H9 (cell line): ENCODE results near the gene VAMP8. TPM values are rescaled to one million over a fixed set of nuclear protein-coding genes. Genes with fewer than 3 reads are reported as not detected.

ENCODE experiments used
- DNase-seq: peaks from one replicate; pipeline ENCODE4 v3.0.0-alpha.2; 2017
- H2AFZ ChIP-seq: one replicate; pipeline ENCODE4 v1.6.1; 2013; ENCODE audit warnings: mild to moderate bottlenecking, low read length, control low read depth, moderate library complexity
- H2AK5ac ChIP-seq: 2 replicates; pipeline ENCODE4 v1.6.1; 2013; ENCODE audit warnings: low read length, control low read depth, mixed read lengths; ENCODE audit not compliant: insufficient read length
- H2BK120ac ChIP-seq: one replicate; pipeline ENCODE4 v1.6.1; 2013; ENCODE audit warnings: low read depth, mild to moderate bottlenecking, low read length, control low read depth, inconsistent platforms; ENCODE audit not compliant: poor library complexity, severe bottlenecking
- H2BK12ac ChIP-seq: 2 replicates; pipeline ENCODE4 v1.6.1; 2013; ENCODE audit warnings: low read length, control low read depth, mixed read lengths, low read depth; ENCODE audit not compliant: insufficient read length
- H2BK15ac ChIP-seq: 2 replicates; pipeline ENCODE4 v1.6.1; 2013; ENCODE audit warnings: low read depth, low read length, control low read depth
- H2BK20ac ChIP-seq: one replicate; pipeline ENCODE4 v1.6.1; 2013; ENCODE audit warnings: low read depth, mild to moderate bottlenecking, low read length, control low read depth, inconsistent platforms; ENCODE audit not compliant: poor library complexity, severe bottlenecking
- H2BK5ac ChIP-seq: 2 replicates; pipeline ENCODE4 v1.6.1; 2013; ENCODE audit warnings: low read length, control low read depth, mixed read lengths; ENCODE audit not compliant: insufficient read length
- H3K14ac ChIP-seq: 2 replicates; pipeline ENCODE4 v1.6.1; 2013; ENCODE audit warnings: low read length, control low read depth; ENCODE audit not compliant: insufficient read depth
- H3K18ac ChIP-seq: 2 replicates; pipeline ENCODE4 v1.6.1; 2013; ENCODE audit warnings: low read depth, mild to moderate bottlenecking, mixed read lengths, low read length, control low read depth; ENCODE audit not compliant: insufficient read length
- H3K23ac ChIP-seq: 2 replicates; pipeline ENCODE4 v1.6.1; 2013; ENCODE audit warnings: low read length, control low read depth, mixed read lengths, low read depth; ENCODE audit not compliant: insufficient read length
- H3K23me2 ChIP-seq: 2 replicates; pipeline ENCODE4 v1.6.1; 2013; ENCODE audit warnings: low read depth, mild to moderate bottlenecking, mixed read lengths, low read length, control low read depth; ENCODE audit not compliant: insufficient read length, poor library complexity, severe bottlenecking
- H3K27ac ChIP-seq: 2 replicates; pipeline ENCODE4 v1.5.1; 2013; ENCODE audit warnings: low read length, control low read depth, mixed read lengths, low read depth; ENCODE audit not compliant: insufficient read length
- H3K27me3 ChIP-seq: 2 replicates; pipeline ENCODE4 v1.6.1; 2013; ENCODE audit warnings: low read length, control low read depth, inconsistent platforms; ENCODE audit not compliant: insufficient read depth
- H3K4ac ChIP-seq: 2 replicates; pipeline ENCODE4 v1.6.1; 2013; ENCODE audit warnings: low read depth, mild to moderate bottlenecking, control low read depth, inconsistent platforms, low read length, moderate library complexity
- H3K4me1 ChIP-seq: 2 replicates; pipeline ENCODE4 v1.6.1; 2013; ENCODE audit warnings: low read length, control low read depth, inconsistent platforms; ENCODE audit not compliant: insufficient read depth
- H3K4me2 ChIP-seq: 2 replicates; pipeline ENCODE4 v1.6.1; 2013; ENCODE audit warnings: low read length, control low read depth, mixed read lengths; ENCODE audit not compliant: insufficient read length, insufficient read depth
- H3K56ac ChIP-seq: 2 replicates; pipeline ENCODE4 v1.6.1; 2013; ENCODE audit warnings: low read depth, mild to moderate bottlenecking, mixed read lengths, low read length, control low read depth; ENCODE audit not compliant: insufficient read length
- H3K79me1 ChIP-seq: 2 replicates; pipeline ENCODE4 v1.6.1; 2013; ENCODE audit warnings: low read depth, mild to moderate bottlenecking, moderate library complexity, low read length, control low read depth, inconsistent platforms; ENCODE audit not compliant: insufficient read depth, poor library complexity, severe bottlenecking
- H3K79me2 ChIP-seq: 2 replicates; pipeline ENCODE4 v1.6.1; 2013; ENCODE audit warnings: low read length, control low read depth, inconsistent platforms; ENCODE audit not compliant: insufficient read depth
- H3K9ac ChIP-seq: 2 replicates; pipeline ENCODE4 v1.6.1; 2013; ENCODE audit warnings: low read length, control low read depth, mixed read lengths; ENCODE audit not compliant: insufficient read length; ENCODE audit errors: extremely low read depth
- H3K9me3 ChIP-seq: one replicate; pipeline ENCODE4 v1.6.1; 2013; ENCODE audit warnings: low read depth, low read length, inconsistent platforms; ENCODE audit not compliant: control insufficient read depth
- H3T11ph ChIP-seq: one replicate; pipeline ENCODE4 v1.6.1; 2013; ENCODE audit warnings: mild to moderate bottlenecking, low read length, control low read depth, inconsistent platforms
- H4K20me1 ChIP-seq: one replicate; pipeline ENCODE4 v1.6.1; 2013; ENCODE audit not compliant: control insufficient read depth, insufficient read length, insufficient read depth
- H4K5ac ChIP-seq: 2 replicates; pipeline ENCODE4 v1.6.1; 2013; ENCODE audit warnings: low read depth, mild to moderate bottlenecking, mixed read lengths, low read length, control low read depth; ENCODE audit not compliant: insufficient read length
- H4K8ac ChIP-seq: replicated peaks from 2 replicates; pipeline ENCODE4 v1.6.1; 2013; ENCODE audit warnings: low read length, control low read depth, mixed read lengths, low read depth; ENCODE audit not compliant: insufficient read length
- H4K91ac ChIP-seq: 2 replicates; pipeline ENCODE4 v1.6.1; 2013; ENCODE audit warnings: low read depth, mild to moderate bottlenecking, moderate library complexity, mixed read lengths, low read length, control low read depth; ENCODE audit not compliant: insufficient read length
- H3K27ac Mint-ChIP-seq, 3 experiments: 2 replicates in 2 of 3; 3 replicates in 1 of 3; pipeline ENCODE4 v1.8.0; 2020 to 2021; ENCODE audit warnings: mixed read lengths in 3 of 3, mild to moderate bottlenecking in 1 of 3, moderate library complexity in 1 of 3
- H3K27me3 Mint-ChIP-seq: 2 replicates; pipeline ENCODE4 v1.8.0; 2021; ENCODE audit warnings: low read depth, mild to moderate bottlenecking, moderate library complexity, mixed read lengths
- H3K36me3 Mint-ChIP-seq, 3 experiments: 2 replicates in 2 of 3; 3 replicates in 1 of 3; pipeline ENCODE4 v1.8.0; 2020 to 2021; ENCODE audit warnings: low read depth in 3 of 3, mixed read lengths in 3 of 3; ENCODE audit not compliant: insufficient read depth in 1 of 3
- H3K4me1 Mint-ChIP-seq, 2 experiments: 2 replicates each; pipeline ENCODE4 v1.8.0; 2020; ENCODE audit warnings: mixed read lengths in 2 of 2
- H3K4me3 Mint-ChIP-seq, 2 experiments: 2 replicates in 1 of 2; 3 replicates in 1 of 2; pipeline ENCODE4 v1.8.0; 2020 to 2021; ENCODE audit warnings: mild to moderate bottlenecking in 2 of 2, mixed read lengths in 2 of 2, moderate library complexity in 1 of 2
- H3K9me3 Mint-ChIP-seq, 2 experiments: 2 replicates in 1 of 2; 3 replicates in 1 of 2; pipeline ENCODE4 v1.8.0; 2020; ENCODE audit warnings: mild to moderate bottlenecking in 2 of 2, mixed read lengths in 2 of 2, moderate library complexity in 1 of 2
- WGBS: extraction: QIAGEN DNeasy Blood & Tissue Kit; methylation state at CpG from one replicate; pipeline ENCODE4 v1.1.7; 2013; ENCODE audit warnings: missing lambda C conversion rate, low lambda C conversion rate, mixed read lengths; ENCODE audit not compliant: insufficient read length; ENCODE audit errors: extremely low coverage; 5-methylcytosine and 5-hydroxymethylcytosine counted together
- total RNA-seq: library from RNA; stranded (reverse); gene quantifications from 2 replicates; pipeline ENCODE4 v1.2.1, GENCODE V29; 2021
- TF ChIP-seq, protein P1 (sequence below): fragments of 200-600 bp; sonication (generic); conservative IDR thresholded peaks from 3 replicates; pipeline ENCODE4 v1.8.0; 2021; ENCODE audit warnings: antibody characterized with exemption, mild to moderate bottlenecking

VAMP8 gene
- total RNA-seq, 1 experiment from 2014 or later = 33.4 TPM

DNA sequence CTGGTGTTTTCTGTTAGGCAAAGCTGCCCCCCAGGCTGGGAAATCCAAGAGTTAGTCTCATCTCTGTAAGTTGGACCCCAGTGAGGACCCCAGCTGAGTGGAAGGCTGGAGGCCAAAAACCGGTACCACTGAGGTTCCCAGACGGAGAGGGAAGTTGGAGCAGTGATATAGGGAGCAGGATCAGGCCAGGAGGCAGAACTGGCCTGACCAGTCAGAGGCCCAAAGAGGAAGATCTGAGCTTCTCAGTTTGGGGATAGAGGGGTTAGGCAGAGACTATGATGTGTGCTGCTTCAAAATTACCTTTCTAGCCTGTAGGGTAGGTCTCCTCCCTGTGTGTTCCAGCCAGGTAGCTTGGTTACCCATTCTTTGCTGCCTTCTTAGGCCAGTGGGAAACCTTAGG is 13.6 kb downstream of the VAMP8 start:
- Histone ChIP-seq H2AK5ac (no peak overlapping the region), H3K56ac (no peak overlapping the region), H3K14ac (no peak overlapping the region), H4K5ac (no peak overlapping the region), H2BK15ac (no peak overlapping the region), H3K9me3 (no peaks in the 10 kb centered on the region), H4K91ac (no peak overlapping the region), H3K27ac (no peak overlapping the region), H2AFZ (no peak overlapping the region), H3K79me2 (no peaks in the 10 kb centered on the region), H3K18ac (no peak overlapping the region), H3K23ac (no peak overlapping the region), H3K23me2 (peaks cover 7% of the 10 kb centered on the region), H3T11ph (no peak overlapping the region), H3K27me3 (no peaks in the 10 kb centered on the region), H2BK20ac (no peak overlapping the region), H3K4me1 (no peaks in the 10 kb centered on the region), H4K8ac (no peak overlapping the region), H3K4ac (no peak overlapping the region), H2BK5ac (no peak overlapping the region), H3K4me2 (no peak overlapping the region), H3K9ac (no peak overlapping the region), H2BK12ac (no peak overlapping the region), H4K20me1 (no peaks in the 10 kb centered on the region), H2BK120ac (no peak overlapping the region), H3K79me1 (no peaks in the 10 kb centered on the region)
- H3K27ac Mint-ChIP-seq = no peak overlapping the region; a peak in 2 of 7 replicates
- no peak overlapping the region for H3K4me3 Mint-ChIP-seq
- peaks cover 26% of the 10 kb centered on the region for H3K27me3 Mint-ChIP-seq
- H3K4me1 Mint-ChIP-seq = peaks cover 8 to 10% of the 10 kb centered on the region in 2 experiments
- no peak for DNase-seq
- TF ChIP-seq, protein P1, sequence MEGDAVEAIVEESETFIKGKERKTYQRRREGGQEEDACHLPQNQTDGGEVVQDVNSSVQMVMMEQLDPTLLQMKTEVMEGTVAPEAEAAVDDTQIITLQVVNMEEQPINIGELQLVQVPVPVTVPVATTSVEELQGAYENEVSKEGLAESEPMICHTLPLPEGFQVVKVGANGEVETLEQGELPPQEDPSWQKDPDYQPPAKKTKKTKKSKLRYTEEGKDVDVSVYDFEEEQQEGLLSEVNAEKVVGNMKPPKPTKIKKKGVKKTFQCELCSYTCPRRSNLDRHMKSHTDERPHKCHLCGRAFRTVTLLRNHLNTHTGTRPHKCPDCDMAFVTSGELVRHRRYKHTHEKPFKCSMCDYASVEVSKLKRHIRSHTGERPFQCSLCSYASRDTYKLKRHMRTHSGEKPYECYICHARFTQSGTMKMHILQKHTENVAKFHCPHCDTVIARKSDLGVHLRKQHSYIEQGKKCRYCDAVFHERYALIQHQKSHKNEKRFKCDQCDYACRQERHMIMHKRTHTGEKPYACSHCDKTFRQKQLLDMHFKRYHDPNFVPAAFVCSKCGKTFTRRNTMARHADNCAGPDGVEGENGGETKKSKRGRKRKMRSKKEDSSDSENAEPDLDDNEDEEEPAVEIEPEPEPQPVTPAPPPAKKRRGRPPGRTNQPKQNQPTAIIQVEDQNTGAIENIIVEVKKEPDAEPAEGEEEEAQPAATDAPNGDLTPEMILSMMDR = no peak
- no peaks in the 10 kb centered on the region for H3K9me3 Mint-ChIP-seq
- H3K36me3 Mint-ChIP-seq = peaks cover 0 to 4% (median 0%) of the 10 kb centered on the region in 3 experiments; a peak in 1 of 7 replicates
- WGBS = no CpG with 5 or more reads among the region's 2 CpGs
